Transverse colon (tissue), 3 donors: ENCODE results near the gene SLC35F3.

Experiments used
- CTCF ChIP-seq, 5 experiments: fragments of 200-600 bp in 3 of 5; fragments of 450-650 bp in 2 of 5; sonication (generic) in 3 of 5; IDR thresholded peaks; 1 replicate in 2 of 5; 2 replicates in 3 of 5; pipeline ENCODE4 v1.5.1; 2016 to 2017; ENCODE audit warnings: antibody characterized with exemption in 5 of 5, inconsistent platforms in 3 of 5, mild to moderate bottlenecking in 2 of 5, moderate library complexity in 1 of 5
- EP300 ChIP-seq: sonication (generic); formaldehyde crosslinking; IDR thresholded peaks from one replicate; pipeline ENCODE4 v1.6.1; 2017; ENCODE audit warnings: antibody characterized with exemption, low read depth
- POLR2A ChIP-seq: fragments of 450-650 bp; IDR thresholded peaks from one replicate; pipeline ENCODE4 v1.6.1; 2016; ENCODE audit warnings: antibody characterized with exemption, mild to moderate bottlenecking, moderate library complexity

- TF ChIP-seq CTCF (IDR thresholded peaks at IDR 0.05) (no peak), POLR2A (no peak), EP300 (no peak)
Observed at GRCh38 chr1:234175363-234175762, 270.9 kb downstream of the SLC35F3 start.
